GDM1 (cell line): Measurements from ENCODE around the gene PPM1F.

Source experiments
- DNase-seq: peaks from one replicate; lab custom pipeline; 2025; lab: John Stamatoyannopoulos, UW

The PPM1F gene

GRCh38 chr22:21975854-21976345 is 23.3 kb upstream of the PPM1F start:
- no peak for DNase-seq

GRCh38 chr22:21975273-21975672 is 22.6 kb upstream of the PPM1F start:
- no peak for DNase-seq

GRCh38 chr22:21974058-21974649 is 21.5 kb upstream of the PPM1F start:
- DNase-seq: no peak

GRCh38 chr22:21972806-21973205 is 20.2 kb upstream of the PPM1F start:
- DNase-seq: no peak

GRCh38 chr22:21972293-21972779 is 19.7 kb upstream of the PPM1F start:
- DNase-seq: no peak

GRCh38 chr22:21971858-21972275 is 19.2 kb upstream of the PPM1F start:
- DNase-seq: no peak

GRCh38 chr22:21970800-21971617 is 18.4 kb upstream of the PPM1F start:
- no peak for DNase-seq

- no peak for DNase-seq
These were observed 17.6 kb upstream of the PPM1F start for GRCh38 chr22:21970037-21970799.

- DNase-seq: no peak
These were observed 15.9 kb upstream of the PPM1F start for GRCh38 chr22:21968452-21969129.

GRCh38 chr22:21967693-21968271 is 15.1 kb upstream of the PPM1F start:
- no peak for DNase-seq

GRCh38 chr22:21966643-21967516 is 14.2 kb upstream of the PPM1F start:
- DNase-seq: no peak

- DNase-seq: no peak
These were observed 13.2 kb upstream of the PPM1F start for GRCh38 chr22:21965762-21966288.

- DNase-seq: no peak
These were observed 12.4 kb upstream of the PPM1F start for GRCh38 chr22:21964918-21965484.

- no peak for DNase-seq
These were observed 11.6 kb upstream of the PPM1F start for GRCh38 chr22:21964234-21964633.

- no peak for DNase-seq
These were observed 11.2 kb upstream of the PPM1F start for GRCh38 chr22:21963790-21964211.

- no peak for DNase-seq
These were observed 10.6 kb upstream of the PPM1F start for GRCh38 chr22:21963286-21963685.

GRCh38 chr22:21962655-21962949 is 10.0 kb upstream of the PPM1F start:
- no peak for DNase-seq

- DNase-seq: no peak
These were observed 9.4 kb upstream of the PPM1F start for GRCh38 chr22:21961886-21962654.

- no peak for DNase-seq
These were observed 8.6 kb upstream of the PPM1F start for GRCh38 chr22:21961127-21961867.
